BLaER1 treated with 17β-estradiol and CSF1 and Interleukin-3, amounts not matched to agents 10 nM and 100 nM (cell line): Measurements from ENCODE around the gene AUTS2.

Experiments used
- H3K27ac ChIP-seq, 11 experiments: shearing (Covaris generic); formaldehyde crosslinking; 2 replicates each; pipeline ENCODE4 v1.8.1; 2022
- H3K27me3 ChIP-seq, 11 experiments: shearing (Covaris generic); formaldehyde crosslinking; 2 replicates each; pipeline ENCODE4 v1.8.1; 2022
- H3K36me3 ChIP-seq, 11 experiments: shearing (Covaris generic); formaldehyde crosslinking; 2 replicates each; pipeline ENCODE4 v1.8.1; 2022
- H3K4me1 ChIP-seq, 10 experiments: shearing (Covaris generic); formaldehyde crosslinking; 2 replicates each; pipeline ENCODE4 v1.8.1; 2022
- H3K4me2 ChIP-seq, 11 experiments: shearing (Covaris generic); formaldehyde crosslinking; 2 replicates each; pipeline ENCODE4 v1.8.1; 2022
- H3K4me3 ChIP-seq, 10 experiments: shearing (Covaris generic); formaldehyde crosslinking; 2 replicates each; pipeline ENCODE4 v1.8.1; 2022
- H3K9ac ChIP-seq, 11 experiments: shearing (Covaris generic); formaldehyde crosslinking; 2 replicates each; pipeline ENCODE4 v1.8.1; 2022
- H3K9me3 ChIP-seq, 11 experiments: shearing (Covaris generic); formaldehyde crosslinking; replicated peaks in 1 of 11; 2 replicates each; pipeline ENCODE4 v1.8.1; 2022
- H4K20me1 ChIP-seq, 11 experiments: shearing (Covaris generic); formaldehyde crosslinking; 2 replicates each; pipeline ENCODE4 v1.8.1; 2022
- Cebpa-rat ChIP-seq, 11 experiments: shearing (Covaris generic); IDR thresholded peaks; 2 replicates each; pipeline ENCODE4 v1.8.1; 2022

Gene AUTS2

DNA sequence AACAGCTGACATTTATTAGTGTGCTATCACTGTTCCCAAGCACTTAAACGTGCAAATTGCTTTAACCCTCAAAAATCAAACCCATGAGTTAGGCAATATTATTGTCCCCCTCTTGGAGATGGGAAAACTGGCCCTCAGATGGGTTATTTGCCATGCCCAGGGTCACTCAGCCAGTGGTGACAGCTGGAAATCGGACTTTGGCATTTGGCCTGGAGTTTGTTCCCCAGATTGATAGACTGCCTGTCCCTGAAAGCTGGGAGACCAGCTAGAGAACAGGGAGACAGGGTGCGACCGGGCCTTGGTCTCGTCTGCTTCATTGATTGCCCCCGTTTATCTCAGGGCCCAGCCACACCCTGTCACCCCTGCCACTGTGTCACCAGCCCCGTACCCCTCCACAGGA lies 1167.4 kb downstream of the AUTS2 start:
- Histone ChIP-seq H3K27ac (no peak overlapping the region), H4K20me1 (peaks cover 0 to 77% (median 42%) of the 10 kb centered on the region in 11 experiments; a peak in 17 of 22 replicates), H3K4me2 (no peak overlapping the region), H3K9ac (no peak overlapping the region), H3K4me3 (no peak overlapping the region), H3K4me1 (peaks cover 13 to 34% (median 25%) of the 10 kb centered on the region in 10 experiments; a peak in 17 of 20 replicates), H3K36me3 (peaks cover 40 to 100% (median 87%) of the 10 kb centered on the region in 11 experiments), H3K27me3 (no peaks in the 10 kb centered on the region), H3K9me3 (no peaks in the 10 kb centered on the region)
- TF ChIP-seq Cebpa-rat (IDR thresholded peaks at IDR 0.05) = no peak

DNA sequence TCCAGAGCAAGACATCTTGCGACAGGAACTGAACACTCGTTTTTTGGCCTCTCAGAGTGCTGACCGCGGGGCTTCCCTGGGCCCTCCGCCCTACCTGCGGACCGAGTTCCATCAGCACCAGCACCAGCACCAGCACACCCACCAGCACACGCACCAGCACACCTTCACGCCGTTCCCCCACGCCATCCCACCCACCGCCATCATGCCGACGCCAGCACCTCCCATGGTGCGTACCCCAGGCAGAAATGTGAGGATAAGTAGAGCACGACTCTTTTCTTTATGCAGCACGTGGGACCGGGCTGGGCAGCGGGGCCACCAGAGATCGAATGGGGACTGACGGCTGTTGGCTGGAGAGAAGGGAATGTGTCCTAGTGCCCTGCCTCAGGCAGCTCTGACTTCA lies 1167.8 kb downstream of the AUTS2 start:
- TF ChIP-seq Cebpa-rat (IDR thresholded peaks at IDR 0.05) = no peak
- Histone ChIP-seq H3K9me3 (no peaks in the 10 kb centered on the region), H4K20me1 (peaks cover 0 to 74% (median 38%) of the 10 kb centered on the region in 11 experiments; a peak in 17 of 22 replicates), H3K4me1 (peaks cover 13 to 32% (median 21%) of the 10 kb centered on the region in 10 experiments; a peak in 17 of 20 replicates), H3K4me2 (no peak overlapping the region), H3K36me3 (peaks cover 43 to 100% (median 87%) of the 10 kb centered on the region in 11 experiments), H3K27me3 (no peaks in the 10 kb centered on the region), H3K9ac (no peak overlapping the region), H3K27ac (no peak overlapping the region), H3K4me3 (no peak overlapping the region)

DNA sequence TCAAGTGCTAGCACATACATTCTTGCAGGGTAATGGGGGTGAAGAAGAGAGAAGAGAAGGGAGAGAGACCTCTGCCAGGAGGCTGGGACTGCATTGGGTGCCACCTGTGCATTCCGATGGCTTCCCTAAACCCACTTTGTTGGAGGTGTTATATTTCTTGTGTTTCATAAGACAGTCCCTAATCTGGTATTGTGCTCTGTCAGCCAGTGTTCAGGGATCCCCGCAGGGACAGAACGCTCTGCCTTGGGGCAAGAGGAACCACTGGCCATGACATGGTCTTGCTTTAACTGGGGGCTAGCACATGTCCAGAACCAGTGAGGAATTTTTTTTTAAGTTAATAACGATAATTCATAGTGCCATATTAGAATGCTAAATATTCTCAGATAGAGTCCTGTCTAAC lies 1168.4 kb downstream of the AUTS2 start:
- Histone ChIP-seq H3K4me2 (no peak overlapping the region), H3K36me3 (peaks cover 48 to 100% (median 93%) of the 10 kb centered on the region in 11 experiments), H3K4me1 (peaks cover 13 to 27% (median 16%) of the 10 kb centered on the region in 10 experiments; a peak in 16 of 20 replicates), H3K9ac (no peak overlapping the region), H4K20me1 (peaks cover 0 to 71% (median 32%) of the 10 kb centered on the region in 11 experiments; a peak in 17 of 22 replicates), H3K9me3 (no peaks in the 10 kb centered on the region), H3K27me3 (no peaks in the 10 kb centered on the region), H3K27ac (no peak overlapping the region), H3K4me3 (no peak overlapping the region)
- TF ChIP-seq Cebpa-rat (IDR thresholded peaks at IDR 0.05) = no peak

DNA sequence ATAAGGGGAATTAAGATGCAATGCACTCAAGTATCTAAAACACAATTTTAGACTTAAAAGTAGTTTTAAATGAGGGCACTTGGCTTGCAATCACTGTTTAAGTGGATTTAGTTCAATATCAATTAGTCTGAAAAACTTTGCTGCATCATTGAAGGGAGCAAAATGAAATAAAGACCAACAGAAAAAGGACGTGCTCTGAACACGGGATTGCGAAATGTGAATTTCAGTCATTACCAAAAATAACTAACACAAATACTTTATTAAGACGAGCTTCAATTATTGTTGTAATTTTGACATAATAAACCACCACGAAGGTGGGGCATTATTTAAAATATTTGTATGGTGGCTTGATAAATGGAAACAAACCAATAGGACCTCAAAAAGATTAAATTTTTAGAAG lies 1171.9 kb downstream of the AUTS2 start:
- Histone ChIP-seq H3K9me3 (no peaks in the 10 kb centered on the region), H3K36me3 (peaks cover 73 to 100% (median 99%) of the 10 kb centered on the region in 11 experiments), H3K4me2 (0 out of 22 replicates have a peak overlapping the region, but pooled peaks of 3 of the 11 experiments have one; percentile 6 to 16 (median 11)), H3K4me3 (no peak overlapping the region), H3K27me3 (no peaks in the 10 kb centered on the region), H3K27ac (no peak overlapping the region), H3K4me1 (peaks cover 0 to 15% (median 2%) of the 10 kb centered on the region in 10 experiments; a peak in 2 of 20 replicates), H4K20me1 (peaks cover 0 to 54% (median 12%) of the 10 kb centered on the region in 11 experiments; a peak in 12 of 22 replicates), H3K9ac (no peak overlapping the region)
- TF ChIP-seq Cebpa-rat (IDR thresholded peaks at IDR 0.05) = peak in 4 of 11 experiments; percentile 24 to 64 (median 45); a peak in 5 of 22 replicates

DNA sequence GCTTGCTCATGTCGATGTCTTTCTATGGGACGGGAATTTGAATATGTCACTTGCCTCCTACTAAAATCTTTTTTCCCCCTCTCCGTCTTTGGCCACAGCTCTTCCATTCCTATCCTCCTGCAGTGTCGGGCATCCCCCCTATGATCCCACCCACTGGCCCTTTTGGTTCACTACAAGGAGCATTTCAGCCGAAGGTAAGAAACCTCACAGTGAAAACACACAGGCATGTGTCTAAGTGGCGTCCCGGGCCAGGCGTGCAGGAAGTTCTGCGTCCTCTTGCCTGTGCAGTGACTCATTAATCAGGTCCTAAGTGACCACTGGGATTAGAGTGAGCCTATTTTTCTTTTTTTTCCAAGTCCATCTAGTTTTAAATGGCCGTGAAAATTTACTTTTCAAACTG lies 1173.2 kb downstream of the AUTS2 start:
- H3K36me3 ChIP-seq = peaks cover 66 to 100% (median 99%) of the 10 kb centered on the region in 11 experiments
- TF ChIP-seq Cebpa-rat (IDR thresholded peaks at IDR 0.05) = no peak
- no peak overlapping the region for H3K4me3 ChIP-seq
- peaks cover 0 to 41% (median 12%) of the 10 kb centered on the region in 11 experiments; a peak in 10 of 22 replicates for H4K20me1 ChIP-seq
- no peak overlapping the region for H3K4me2 ChIP-seq
- H3K4me1 ChIP-seq = peaks cover 0 to 15% (median 2%) of the 10 kb centered on the region in 10 experiments; a peak in 2 of 20 replicates
- no peaks in the 10 kb centered on the region for H3K27me3 ChIP-seq
- H3K27ac ChIP-seq = no peak overlapping the region
- no peak overlapping the region for H3K9ac ChIP-seq
- H3K9me3 ChIP-seq = no peaks in the 10 kb centered on the region

DNA sequence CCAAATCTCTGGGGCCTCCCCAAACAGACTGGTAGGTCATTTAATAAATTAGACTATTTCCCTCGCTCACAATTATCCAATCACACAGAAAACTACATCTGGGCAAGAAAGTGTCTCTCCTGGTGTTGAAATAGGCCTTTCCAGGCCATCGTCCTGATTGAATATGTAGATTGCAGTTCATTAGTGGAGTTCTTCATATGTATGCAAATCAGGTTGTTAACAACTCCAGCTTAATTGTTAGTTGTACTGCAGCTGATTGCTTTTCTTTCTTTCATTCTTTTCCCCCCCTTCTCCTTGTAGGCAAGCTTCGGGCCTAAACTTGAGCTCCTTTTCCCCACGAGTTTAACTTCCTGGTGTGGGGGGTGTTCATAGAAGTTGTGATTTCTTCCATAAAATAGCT lies 1174.6 kb downstream of the AUTS2 start:
- H3K4me1 ChIP-seq = peaks cover 0 to 15% (median 2%) of the 10 kb centered on the region in 10 experiments; a peak in 2 of 20 replicates
- H4K20me1 ChIP-seq = peaks cover 0 to 40% (median 8%) of the 10 kb centered on the region in 11 experiments; a peak in 8 of 22 replicates
- TF ChIP-seq Cebpa-rat (IDR thresholded peaks at IDR 0.05) = no peak
- H3K9me3 ChIP-seq = no peaks in the 10 kb centered on the region
- H3K36me3 ChIP-seq = peaks cover 66 to 100% (median 99%) of the 10 kb centered on the region in 11 experiments
- H3K27me3 ChIP-seq = no peaks in the 10 kb centered on the region
- H3K4me3 ChIP-seq = no peak overlapping the region
- H3K4me2 ChIP-seq = no peak overlapping the region
- H3K27ac ChIP-seq = no peak overlapping the region
- H3K9ac ChIP-seq = no peak overlapping the region

DNA sequence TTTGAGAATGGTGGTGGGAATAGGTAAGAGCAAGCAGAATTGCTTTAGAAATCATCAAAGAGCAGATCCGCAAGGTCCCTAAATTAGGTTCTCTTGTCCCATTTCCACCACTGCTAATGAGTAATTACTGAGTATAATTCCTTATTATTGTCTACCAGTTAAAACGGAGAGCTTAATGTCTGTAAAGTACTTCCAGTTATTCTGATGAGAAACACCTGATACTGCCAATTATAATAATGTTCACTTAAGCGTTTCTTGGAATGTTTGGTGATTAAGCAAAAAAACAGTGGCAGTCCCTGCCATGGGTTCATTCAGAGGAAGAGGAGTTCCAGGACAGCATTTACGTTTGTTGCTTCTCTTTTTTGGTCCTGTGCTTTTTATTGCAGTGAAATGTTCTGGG lies 1175.1 kb downstream of the AUTS2 start:
- TF ChIP-seq Cebpa-rat (IDR thresholded peaks at IDR 0.05) = no peak
- Histone ChIP-seq H4K20me1 (peaks cover 0 to 36% (median 8%) of the 10 kb centered on the region in 11 experiments; a peak in 8 of 22 replicates), H3K4me3 (no peak overlapping the region), H3K4me1 (peaks cover 0 to 15% (median 2%) of the 10 kb centered on the region in 10 experiments; a peak in 2 of 20 replicates), H3K27me3 (no peaks in the 10 kb centered on the region), H3K4me2 (no peak overlapping the region), H3K36me3 (peaks cover 65 to 100% (median 99%) of the 10 kb centered on the region in 11 experiments), H3K27ac (no peak overlapping the region), H3K9me3 (no peaks in the 10 kb centered on the region), H3K9ac (no peak overlapping the region)

DNA sequence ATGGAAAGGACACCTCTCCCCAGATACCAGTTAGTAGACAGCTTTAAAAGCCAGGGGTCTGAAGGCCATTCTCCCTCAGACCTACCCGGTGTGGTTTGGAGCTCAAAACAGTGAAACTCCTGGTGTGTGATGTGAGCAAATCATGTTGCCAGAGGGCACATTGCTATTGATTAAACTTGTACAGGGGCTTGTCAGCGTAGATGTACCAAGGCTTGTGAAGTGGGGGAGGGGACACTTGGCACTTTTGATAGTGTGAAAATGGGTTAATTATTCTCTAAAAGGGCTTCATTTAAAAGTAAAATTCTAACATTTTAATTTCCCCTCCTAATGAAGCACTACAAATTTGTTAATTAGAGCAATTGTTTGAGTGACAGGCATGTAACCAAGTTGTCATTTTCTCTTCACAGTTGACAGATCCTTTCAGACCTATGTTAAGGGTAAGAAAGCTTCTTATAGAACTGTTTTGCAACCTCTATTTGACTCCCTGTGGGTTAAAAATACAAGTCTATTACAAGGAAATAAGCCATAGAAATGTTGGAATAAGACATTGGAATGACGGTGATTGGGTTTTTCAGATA lies 1176.8 kb downstream of the AUTS2 start:
- TF ChIP-seq Cebpa-rat (IDR thresholded peaks at IDR 0.05) = no peak
- Histone ChIP-seq H3K4me1 (peaks cover 0 to 11% (median under 1%) of the 10 kb centered on the region in 10 experiments; a peak in 2 of 20 replicates), H4K20me1 (peaks cover 0 to 50% (median 9%) of the 10 kb centered on the region in 11 experiments; a peak in 10 of 22 replicates)

DNA sequence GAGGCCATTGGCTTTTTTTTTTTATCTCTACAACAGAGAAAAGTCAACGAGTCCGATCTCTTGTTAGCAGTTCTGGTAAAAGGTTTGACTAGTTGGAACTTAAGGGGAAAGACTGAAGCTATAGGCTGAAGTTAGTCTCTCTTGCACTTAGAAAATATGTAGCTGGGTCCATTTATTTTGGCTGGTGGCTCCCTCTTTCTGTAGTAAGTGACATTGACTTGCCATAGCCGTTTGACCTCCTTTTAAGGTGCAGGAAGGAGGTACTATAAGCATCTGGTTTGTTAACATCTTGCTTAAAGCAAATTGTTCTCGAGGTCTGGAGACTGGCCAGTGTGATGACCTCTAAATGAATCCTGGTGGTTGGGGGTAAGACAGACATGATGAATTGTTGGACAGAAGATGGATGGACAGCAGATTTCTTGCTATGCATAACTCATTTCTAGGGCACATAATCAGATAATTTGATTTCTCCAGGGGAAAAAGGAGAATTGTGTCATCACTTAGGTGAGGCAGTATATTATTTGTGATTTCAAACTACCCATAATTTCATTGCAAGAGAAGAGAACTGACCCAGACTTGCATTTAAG lies 1177.4 kb downstream of the AUTS2 start:
- H4K20me1 ChIP-seq = peaks cover 0 to 48% (median 9%) of the 10 kb centered on the region in 11 experiments; a peak in 10 of 22 replicates
- TF ChIP-seq Cebpa-rat (IDR thresholded peaks at IDR 0.05) = no peak
- H3K9ac ChIP-seq = no peak overlapping the region
- H3K4me3 ChIP-seq = no peak overlapping the region
- H3K36me3 ChIP-seq = peaks cover 78 to 100% (median 100%) of the 10 kb centered on the region in 11 experiments
- no peaks in the 10 kb centered on the region for H3K9me3 ChIP-seq
- H3K27me3 ChIP-seq = no peaks in the 10 kb centered on the region
- peaks cover 0 to 5% (median 0%) of the 10 kb centered on the region in 10 experiments; a peak in 1 of 20 replicates for H3K4me1 ChIP-seq
- H3K4me2 ChIP-seq = no peak overlapping the region
- no peak overlapping the region for H3K27ac ChIP-seq

More for the DNA sequence above, 1176.8 kb downstream of the AUTS2 start:
- Histone ChIP-seq H3K4me3 (no peak overlapping the region), H3K4me2 (no peak overlapping the region), H3K9me3 (no peaks in the 10 kb centered on the region), H3K27me3 (no peaks in the 10 kb centered on the region), H3K36me3 (peaks cover 78 to 100% (median 100%) of the 10 kb centered on the region in 11 experiments), H3K27ac (no peak overlapping the region), H3K9ac (no peak overlapping the region)
